SK-N-SH (cell line): ENCODE measurements around the gene SBSN. TPM values are rescaled to one million over a fixed set of nuclear protein-coding genes. Genes with fewer than 3 reads are reported as not detected.

Experiments used
- CTCF ChIA-PET: fragments of 300-600, 350-600 bp; formaldehyde crosslinking; extraction: SDS; loops from one replicate; lab custom pipeline; 2021; lab: Yijun Ruan, JAX
- POLR2A ChIA-PET: fragments of 350-600 bp; sonication (Branson Sonifier 250); formaldehyde crosslinking; extraction: SDS; loops from one replicate; lab custom pipeline; 2020; ENCODE audit warnings: antibody characterized with exemption, inconsistent platforms; lab: Yijun Ruan, JAX
- DNase-seq: peaks from one replicate; pipeline ENCODE4 v3.0.0; 2012
- H2AFZ ChIP-seq: fragments of 200-600 bp; sonication (generic); 2 replicates; pipeline ENCODE4 v1.8.1; 2016; ENCODE audit warnings: antibody characterized with exemption, mild to moderate bottlenecking, low read depth
- H3F3A ChIP-seq: fragments of 200-600 bp; sonication (generic); replicated peaks from 2 replicates; pipeline ENCODE3; 2016; ENCODE audit warnings: antibody characterized with exemption, mild to moderate bottlenecking; ENCODE audit not compliant: insufficient read depth
- H3K27ac ChIP-seq, 2 experiments: fragments of 200-500 bp in 1 of 2; fragments of 200-600 bp in 1 of 2; sonication (Bioruptor generic) in 1 of 2; sonication (generic), shearing (Covaris generic) in 1 of 2; 2 replicates each; pipeline versions ENCODE4 v1.5.1 to v1.6.1; 2014 to 2016; ENCODE audit warnings: low read depth in 2 of 2, inconsistent platforms in 1 of 2, low read length in 1 of 2, mild to moderate bottlenecking in 1 of 2, mixed read lengths in 1 of 2
- H3K27me3 ChIP-seq: fragments of 200-600 bp; sonication (generic), shearing (Covaris generic); 2 replicates; pipeline ENCODE4 v1.6.1; 2016; ENCODE audit warnings: mixed run types; ENCODE audit not compliant: insufficient read depth
- H3K36me3 ChIP-seq, 2 experiments: fragments of 200-500 bp in 1 of 2; fragments of 200-600 bp in 1 of 2; sonication (Bioruptor generic) in 1 of 2; sonication (generic) in 1 of 2; replicated peaks in 1 of 2; 2 replicates each; pipeline versions ENCODE3 to v1.5.1; 2014 to 2016; ENCODE audit warnings: low read length in 1 of 2, mild to moderate bottlenecking in 1 of 2; ENCODE audit not compliant: insufficient read depth in 2 of 2, control insufficient read depth in 1 of 2
- H3K4me1 ChIP-seq, 2 experiments: fragments of 200-500 bp in 1 of 2; fragments of 200-600 bp in 1 of 2; sonication (Bioruptor generic) in 1 of 2; sonication (generic), shearing (Covaris generic) in 1 of 2; 2 replicates each; pipeline versions ENCODE4 v1.5.1 to v1.6.1; 2014 to 2016; ENCODE audit warnings: low read depth in 1 of 2, low read length in 1 of 2, mixed run types in 1 of 2; ENCODE audit not compliant: insufficient read depth in 2 of 2, control insufficient read depth in 1 of 2
- H3K4me2 ChIP-seq: fragments of 200-600 bp; sonication (generic), shearing (Covaris generic); 2 replicates; pipeline ENCODE4 v1.6.1; 2017; ENCODE audit warnings: mixed run types
- H3K4me3 ChIP-seq, 2 experiments: fragments of 200-500 bp in 1 of 2; fragments of 200-600 bp in 1 of 2; sonication (Bioruptor generic) in 1 of 2; sonication (generic), shearing (Covaris generic) in 1 of 2; 2 replicates each; pipeline versions ENCODE4 v1.5.1 to v1.8.1; 2014 to 2016; ENCODE audit warnings: low read depth in 2 of 2, inconsistent platforms in 1 of 2, low read length in 1 of 2, mild to moderate bottlenecking in 1 of 2, mixed read lengths in 1 of 2, moderate library complexity in 1 of 2
- H3K79me2 ChIP-seq: fragments of 200-600 bp; sonication (generic); 2 replicates; pipeline ENCODE4 v1.8.1; 2017; ENCODE audit warnings: mild to moderate bottlenecking; ENCODE audit not compliant: insufficient read depth
- H3K9ac ChIP-seq: fragments of 200-600 bp; sonication (generic); 2 replicates; pipeline ENCODE4 v1.6.1; 2017; ENCODE audit warnings: mixed run types
- H3K9me2 ChIP-seq: fragments of 200-600 bp; sonication (generic); 2 replicates; pipeline ENCODE4 v1.6.1; 2017; ENCODE audit warnings: mixed run types
- H3K9me3 ChIP-seq: fragments of 200-600 bp; sonication (generic); 2 replicates; pipeline ENCODE4 v1.6.1; 2017; ENCODE audit warnings: mixed run types, mild to moderate bottlenecking, moderate library complexity
- H4K20me1 ChIP-seq: fragments of 200-600 bp; sonication (generic); 2 replicates; pipeline ENCODE4 v1.6.1; 2017; ENCODE audit warnings: mild to moderate bottlenecking, mixed run types; ENCODE audit not compliant: insufficient read depth
- CHD2 ChIP-seq: fragments of 150-350 bp; IDR thresholded peaks from 2 replicates; pipeline ENCODE4 v1.6.1; 2018; ENCODE audit warnings: low read length; ENCODE audit not compliant: partially characterized antibody
- CTCF ChIP-seq: fragments of 200-600 bp; sonication (generic); IDR thresholded peaks from 2 replicates; pipeline ENCODE4 v1.6.1; 2017; ENCODE audit warnings: antibody characterized with exemption, mild to moderate bottlenecking, moderate library complexity
- ELF1 ChIP-seq: IDR thresholded peaks from 2 replicates; pipeline ENCODE4 v1.4.0; 2012
- EP300 ChIP-seq, 2 experiments: IDR thresholded peaks; 2 replicates each; pipeline versions ENCODE4 v1.4.0 to v1.6.1; 2012; ENCODE audit warnings: borderline replicate concordance in 1 of 2, low read depth in 1 of 2, low read length in 1 of 2
- FOSL2 ChIP-seq: IDR thresholded peaks from 2 replicates; pipeline ENCODE4 v1.4.0; 2012; ENCODE audit warnings: low read depth, mild to moderate bottlenecking, moderate library complexity, borderline replicate concordance
- FOXJ3 ChIP-seq: sonication (generic); formaldehyde crosslinking; IDR thresholded peaks from 2 replicates; pipeline ENCODE4 v1.5.1; 2020; ENCODE audit warnings: mild to moderate bottlenecking, missing genetic modification reagents
- FOXM1 ChIP-seq: IDR thresholded peaks from 2 replicates; pipeline ENCODE4 v1.4.0; 2012; ENCODE audit warnings: low read depth, mild to moderate bottlenecking
- GATA2 ChIP-seq: sonication (generic); formaldehyde crosslinking; IDR thresholded peaks from 2 replicates; pipeline ENCODE4 v1.5.0; 2020; ENCODE audit warnings: mild to moderate bottlenecking, missing genetic modification reagents
- MXI1 ChIP-seq: IDR thresholded peaks from 2 replicates; pipeline ENCODE4 v1.6.1; 2012; ENCODE audit warnings: mild to moderate bottlenecking, low read depth, low read length, improper control_type of control experiment
- NFIC ChIP-seq: IDR thresholded peaks from 2 replicates; pipeline ENCODE4 v1.4.0; 2012; ENCODE audit warnings: borderline replicate concordance
- NRF1 ChIP-seq: IDR thresholded peaks from 2 replicates; pipeline ENCODE4 v1.6.1; 2012; ENCODE audit warnings: low read depth, mild to moderate bottlenecking, low read length
- POLR2AphosphoS5 ChIP-seq: IDR thresholded peaks from 2 replicates; pipeline ENCODE4 v1.6.1; 2012; ENCODE audit warnings: low read depth, low read length
- RAD21 ChIP-seq: IDR thresholded peaks from 2 replicates; pipeline ENCODE4 v1.6.1; 2012; ENCODE audit warnings: mild to moderate bottlenecking, low read length
- SIN3A ChIP-seq: IDR thresholded peaks from 2 replicates; pipeline ENCODE4 v1.6.1; 2012; ENCODE audit warnings: low read depth, mild to moderate bottlenecking, low read length, moderate library complexity, borderline replicate concordance
- SMC3 ChIP-seq: IDR thresholded peaks from 2 replicates; pipeline ENCODE4 v1.6.1; 2012; ENCODE audit warnings: low read depth, low read length, improper control_type of control experiment
- TCF12 ChIP-seq: IDR thresholded peaks from 2 replicates; pipeline ENCODE4 v1.4.0; 2012
- TEAD4 ChIP-seq: IDR thresholded peaks from 2 replicates; pipeline ENCODE4 v1.4.0; 2012; ENCODE audit warnings: mild to moderate bottlenecking, borderline replicate concordance; ENCODE audit not compliant: insufficient read depth
- USF1 ChIP-seq: IDR thresholded peaks from 2 replicates; pipeline ENCODE4 v1.4.0; 2012; ENCODE audit warnings: low read depth, borderline replicate concordance
- USF2 ChIP-seq: fragments of 150-350 bp; IDR thresholded peaks from 2 replicates; pipeline ENCODE4 v1.6.1; 2017; ENCODE audit warnings: antibody characterized with exemption, low read length, low read depth, borderline replicate concordance
- ZBTB33 ChIP-seq: IDR thresholded peaks from 2 replicates; pipeline ENCODE4 v1.4.0; 2012; ENCODE audit warnings: low read depth, borderline replicate concordance
- WGBS: methylation state at CpG from one replicate; pipeline ENCODE4 v1.1.6; 2017; ENCODE audit warnings: low lambda C conversion rate; 5-methylcytosine and 5-hydroxymethylcytosine counted together
- polyA plus RNA-seq, 3 experiments: library from polyadenylated mRNA; depleted of rRNA; stranded (reverse); fragments of >200 nt; gene quantifications; 2 replicates each; pipeline ENCODE4 v1.2.3, GENCODE V29; 2012
- TF ChIP-seq, protein P1 (sequence below): IDR thresholded peaks from 2 replicates; pipeline ENCODE4 v1.4.0; 2012; ENCODE audit warnings: low read depth

The SBSN gene
- polyA plus RNA-seq, 1 of the 3 experiments (the other 2 are of a cell fraction) = 0.25 TPM

DNA sequence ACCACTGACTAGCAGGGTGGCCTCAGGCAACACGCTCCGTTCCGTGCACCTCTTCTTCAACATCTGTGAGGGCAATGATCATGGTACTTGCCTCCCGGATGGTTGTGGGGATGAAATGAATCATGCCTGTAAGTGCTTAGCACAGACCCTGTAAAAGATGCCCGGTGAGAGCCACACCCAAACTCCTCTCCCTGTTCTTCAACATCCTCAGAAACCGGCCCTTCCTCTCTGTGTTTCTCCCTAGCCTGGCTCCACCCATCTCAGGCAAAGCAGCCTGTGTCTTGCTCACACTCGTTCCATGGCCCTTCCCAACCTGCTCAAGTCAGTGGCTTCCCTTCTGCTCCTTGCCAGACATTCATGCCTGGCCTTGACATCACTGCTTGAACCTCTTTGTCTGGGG, 8.8 kb downstream of the SBSN start:
- 27% methylated on average over 7 of the region's 7 CpGs for WGBS
- POLR2A ChIA-PET = no interaction called here
- H3K27ac ChIP-seq = no peak overlapping the region
- H3K9me2 ChIP-seq = no peaks in the 10 kb centered on the region
- H3K27me3 ChIP-seq = peaks cover 4% of the 10 kb centered on the region
- no peak overlapping the region; the same call in 1 of the 2 replicates for H2AFZ ChIP-seq
- H3K4me1 ChIP-seq = no peaks in the 10 kb centered on the region
- H3K4me2 ChIP-seq = no peak overlapping the region
- CTCF ChIA-PET = interaction anchor here (1.3 to 1.9 kb wide), 3 partner anchors 9 to 24 kb away, joined by 3 to 12 read pairs (median 6); no protein-coding TSS in a partner anchor
- no peaks in the 10 kb centered on the region for H3K9me3 ChIP-seq
- H3K4me3 ChIP-seq = no peak overlapping the region
- TF ChIP-seq, protein P1, sequence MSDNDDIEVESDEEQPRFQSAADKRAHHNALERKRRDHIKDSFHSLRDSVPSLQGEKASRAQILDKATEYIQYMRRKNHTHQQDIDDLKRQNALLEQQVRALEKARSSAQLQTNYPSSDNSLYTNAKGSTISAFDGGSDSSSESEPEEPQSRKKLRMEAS = no peak
- no peak for TF ChIP-seq TCF12
- no peak for TF ChIP-seq USF2
- no peak for TF ChIP-seq POLR2AphosphoS5
- TF ChIP-seq CHD2 = no peak
- TF ChIP-seq TEAD4 = no peak
- TF ChIP-seq USF1 = no peak
- no peak for TF ChIP-seq CTCF
- TF ChIP-seq ZBTB33 = no peak
- TF ChIP-seq RAD21 = no peak
- TF ChIP-seq, all 33 proteins: peak for 0
- no peak for DNase-seq
- Histone ChIP-seq H3K36me3 (no peaks in the 10 kb centered on the region), H3F3A (no peaks in the 10 kb centered on the region), H4K20me1 (no peaks in the 10 kb centered on the region), H3K79me2 (no peaks in the 10 kb centered on the region), H3K9ac (no peak overlapping the region)

DNA sequence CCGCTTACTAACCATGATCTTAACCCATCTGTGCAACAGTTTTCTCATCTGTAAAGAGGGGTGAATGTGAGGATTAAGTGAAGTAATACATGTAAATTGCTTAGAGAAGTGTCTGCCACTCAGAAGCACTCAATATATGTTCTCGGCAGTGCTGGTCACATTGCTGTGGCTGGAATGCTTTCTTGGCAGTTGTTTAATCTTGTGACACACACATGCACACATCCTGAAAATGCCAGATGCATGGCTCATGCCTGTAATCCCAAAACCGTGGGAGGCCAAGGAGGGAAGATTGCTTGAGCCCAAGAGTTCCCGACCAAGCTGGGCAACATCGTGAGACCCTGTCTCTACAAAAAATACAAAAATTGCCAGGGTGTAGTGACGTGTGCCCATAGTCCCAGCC, 9.8 kb downstream of the SBSN start:
- DNase-seq = no peak
- Histone ChIP-seq H3K79me2 (no peaks in the 10 kb centered on the region), H3K4me3 (no peak overlapping the region), H4K20me1 (no peaks in the 10 kb centered on the region), H3K9ac (no peak overlapping the region), H3K27ac (0 out of 4 replicates have a peak overlapping the region, but pooled peaks of 1 of the 2 experiments have one; percentile 26), H3K9me2 (no peaks in the 10 kb centered on the region), H3K4me2 (peak overlapping the region; percentile 51), H2AFZ (no peak overlapping the region), H3K36me3 (no peaks in the 10 kb centered on the region), H3K4me1 (no peaks in the 10 kb centered on the region), H3F3A (no peaks in the 10 kb centered on the region), H3K9me3 (no peaks in the 10 kb centered on the region), H3K27me3 (peaks cover 4% of the 10 kb centered on the region; the same call in 1 of the 2 replicates)
- 10% methylated on average over 6 of the region's 6 CpGs for WGBS
- ChIA-PET CTCF (interaction anchor here (0.7 to 1.3 kb wide), 3 partner anchors 8 to 23 kb away, joined by 3 to 5 read pairs (median 4); no protein-coding TSS in a partner anchor), POLR2A (no interaction called here)
- TF ChIP-seq FOXJ3 (CRISPR knock-in tag) (no peak), ELF1 (no peak), FOXM1 (no peak), TEAD4 (0 out of 2 replicates have a peak, but pooled peaks have one; percentile 31), GATA2 (CRISPR knock-in tag) (no peak), EP300 (IDR thresholded peaks at IDR 0.05; ENCODE audit: borderline replicate concordance in 1 of 2, low read depth in 1 of 2, low read length in 1 of 2) (no peak), FOSL2 (peak; percentile 57; the same call in 1 of the 2 replicates), POLR2AphosphoS5 (no peak), USF1 (no peak), MXI1 (no peak), SMC3 (no peak), SIN3A (no peak), NFIC (peak; percentile 73), NRF1 (no peak)
- TF ChIP-seq, protein P1 = 0 out of 2 replicates have a peak, but pooled peaks have one; percentile 23
